Activated CD8-positive, alpha-beta memory T cell treated with anti-CD3 and anti-CD28 coated beads for 48 hours (primary cell): Measurements from ENCODE around the gene CMTM3.
"Not testable (repeated sequence)": the region's sequence is repeated elsewhere in the genome, so short reads cannot be mapped to it uniquely, and the experiment has no call there.

ENCODE experiments used
- DNase-seq, 3 experiments: peaks; one replicate each; pipeline ENCODE4 v3.0.0-alpha.2; 2020; ENCODE audit warnings: low read depth in 2 of 3, low spot score in 2 of 3

CMTM3 gene

GRCh38 chr16:66608241-66609138, 4.0 kb downstream of the CMTM3 start:
- peak; percentile 60 to 77 (median 72) for DNase-seq

GRCh38 chr16:66609139-66609510, 4.6 kb downstream of the CMTM3 start:
- no peak for DNase-seq

- DNase-seq = no peak
Observed at GRCh38 chr16:66610111-66610820, 5.8 kb downstream of the CMTM3 start.

- not testable (repeated sequence) for DNase-seq
Observed at GRCh38 chr16:66611911-66612310, 7.4 kb downstream of the CMTM3 start.

- no peak for DNase-seq
Observed at GRCh38 chr16:66612422-66612821, 7.9 kb downstream of the CMTM3 start.

- DNase-seq = no peak
Observed at GRCh38 chr16:66614161-66614802, 9.8 kb downstream of the CMTM3 start.

GRCh38 chr16:66616169-66616568, 11.7 kb downstream of the CMTM3 start:
- no peak for DNase-seq

- DNase-seq = no peak
Observed at GRCh38 chr16:66616592-66616991, 12.1 kb downstream of the CMTM3 start.

- no peak for DNase-seq
Observed at GRCh38 chr16:66617010-66617434, 12.5 kb downstream of the CMTM3 start.

- DNase-seq = no peak
Observed at GRCh38 chr16:66617728-66618127, 13.2 kb downstream of the CMTM3 start.

GRCh38 chr16:66618588-66619375, 14.3 kb downstream of the CMTM3 start:
- no peak for DNase-seq

- no peak for DNase-seq
Observed at GRCh38 chr16:66619534-66620428, 15.3 kb downstream of the CMTM3 start.

- no peak for DNase-seq
Observed at GRCh38 chr16:66620429-66620795, 15.9 kb downstream of the CMTM3 start.

- DNase-seq = no peak
Observed at GRCh38 chr16:66621973-66622372, 17.5 kb downstream of the CMTM3 start.

- no peak for DNase-seq
Observed at GRCh38 chr16:66622863-66623262, 18.4 kb downstream of the CMTM3 start.

- no peak for DNase-seq
Observed at GRCh38 chr16:66623755-66624154, 19.3 kb downstream of the CMTM3 start.

GRCh38 chr16:66627611-66628378, 23.3 kb downstream of the CMTM3 start:
- DNase-seq = not testable (repeated sequence)

- no peak for DNase-seq
Observed at GRCh38 chr16:66629856-66630255, 25.4 kb downstream of the CMTM3 start.

GRCh38 chr16:66630561-66631260, 26.2 kb downstream of the CMTM3 start:
- not testable (repeated sequence) for DNase-seq
